ENCODE results near the gene ENSA.
"Not testable (repeated sequence)": the region's sequence is repeated elsewhere in the genome, so short reads cannot be mapped to it uniquely, and the experiment has no call there.

The ENSA gene

GRCh38 chr1:150581962-150582361 is 47.5 kb downstream of the ENSA start:
- DNase-seq (ENCODE audit: low read depth in 2 of 3, low spot score in 1 of 3), result not testable (repeated sequence)

GRCh38 chr1:150581437-150581836 is 48.0 kb downstream of the ENSA start:
- not testable (repeated sequence) for DNase-seq (ENCODE audit: low read depth in 2 of 3, low spot score in 1 of 3)

- not testable (repeated sequence) for DNase-seq (ENCODE audit: low read depth in 2 of 3, low spot score in 1 of 3)
These were observed 48.4 kb downstream of the ENSA start for GRCh38 chr1:150580966-150581365.

GRCh38 chr1:150579945-150580642 is 49.3 kb downstream of the ENSA start:
- no peak for DNase-seq (ENCODE audit: low read depth in 2 of 3, low spot score in 1 of 3)

- peak; percentile 77 to 82 (median 80) for DNase-seq (ENCODE audit: low read depth in 2 of 3, low spot score in 1 of 3)
These were observed 50.1 kb downstream of the ENSA start, which contains the start of gene MCL1 for GRCh38 chr1:150579110-150579944. Gene MCL1, minus strand, starts transcription at chr1:150579610. Its CDS starts 80 bp downstream, at chr1:150579530.

- peak in 1 of 3 donors; percentile 50 for DNase-seq (ENCODE audit: low read depth in 2 of 3, low spot score in 1 of 3)
These were observed 50.9 kb downstream of the ENSA start for GRCh38 chr1:150578272-150579109.

GRCh38 chr1:150577557-150578271 is 51.7 kb downstream of the ENSA start:
- no peak for DNase-seq (ENCODE audit: low read depth in 2 of 3, low spot score in 1 of 3)

- no peak for DNase-seq (ENCODE audit: low read depth in 2 of 3, low spot score in 1 of 3)
These were observed 52.4 kb downstream of the ENSA start for GRCh38 chr1:150576794-150577556.

GRCh38 chr1:150576367-150576711 is 53.1 kb downstream of the ENSA start:
- no peak for DNase-seq (ENCODE audit: low read depth in 2 of 3, low spot score in 1 of 3)

GRCh38 chr1:150575518-150576366 is 53.7 kb downstream of the ENSA start:
- no peak for DNase-seq (ENCODE audit: low read depth in 2 of 3, low spot score in 1 of 3)

GRCh38 chr1:150575072-150575489 is 54.3 kb downstream of the ENSA start:
- no peak for DNase-seq (ENCODE audit: low read depth in 2 of 3, low spot score in 1 of 3)

GRCh38 chr1:150574260-150575071 is 54.9 kb downstream of the ENSA start:
- no peak for DNase-seq (ENCODE audit: low read depth in 2 of 3, low spot score in 1 of 3)

- DNase-seq (ENCODE audit: low read depth in 2 of 3, low spot score in 1 of 3), result not testable (repeated sequence)
These were observed 55.8 kb downstream of the ENSA start for GRCh38 chr1:150573648-150574071.

GRCh38 chr1:150572918-150573647 is 56.3 kb downstream of the ENSA start:
- DNase-seq (ENCODE audit: low read depth in 2 of 3, low spot score in 1 of 3), result no peak

All from stimulated activated CD4-positive, alpha-beta T cell treated with anti-CD3 and anti-CD28 coated beads, Interleukin-12 subunit alpha, Interleukin-12 subunit beta, amount 100 ng/mL, for 48 hours (primary cell).